ENCODE data around the gene GRIP2. TPM values are rescaled to one million over a fixed set of nuclear protein-coding genes. Genes with fewer than 3 reads are reported as not detected.

GRIP2 gene
- total and polyA plus RNA-seq, 12 donors = 0.09 to 2.5 (median 1.1) TPM

GRCh38 chr3:14522129-14522691, 17.9 kb downstream of the GRIP2 start:
- Histone ChIP-seq H3K4me1 (replicated peaks in 1 of 2) (peaks cover 0 to 14% of the 10 kb centered on the region in 2 donors), H3K4me3 (no peak overlapping the region), H3K27me3 (no peaks in the 10 kb centered on the region), H3K9me3 (replicated peaks in 1 of 3) (no peaks in the 10 kb centered on the region), H3K36me3 (replicated peaks in 1 of 2) (no peaks in the 10 kb centered on the region), H3K27ac (no peak overlapping the region)
- WGBS, 4 donors = 60 to 69% (median 67%) methylated on average over 10 to 16 of the region's 16 CpGs
- peak in 1 of 7 donors; percentile 11 for DNase-seq
- intact Hi-C loops (cut with DNase I) = no loop called here
- TF ChIP-seq POLR2A (IDR thresholded peaks at IDR 0.05) (no peak), CTCF (IDR thresholded peaks at IDR 0.05) (no peak)

GRCh38 chr3:14521611-14522010, 18.5 kb downstream of the GRIP2 start:
- DNase-seq = peak in 1 of 7 donors; percentile 8
- H3K27ac ChIP-seq = no peak overlapping the region
- no peaks in the 10 kb centered on the region for H3K27me3 ChIP-seq
- intact Hi-C loops (cut with DNase I) = no loop called here
- peaks cover 0 to 12% of the 10 kb centered on the region in 2 donors for H3K4me1 ChIP-seq (replicated peaks in 1 of 2)
- TF ChIP-seq POLR2A (IDR thresholded peaks at IDR 0.05) (no peak), CTCF (IDR thresholded peaks at IDR 0.05) (no peak)
- no peak overlapping the region for H3K4me3 ChIP-seq
- H3K36me3 ChIP-seq (replicated peaks in 1 of 2) = no peaks in the 10 kb centered on the region
- 83 to 91% (median 85%) methylated on average over 6 to 12 of the region's 12 CpGs for WGBS, 4 donors
- H3K9me3 ChIP-seq (replicated peaks in 1 of 3) = no peaks in the 10 kb centered on the region

- intact Hi-C loops (cut with DNase I) = no loop called here
- Histone ChIP-seq H3K4me1 (replicated peaks in 1 of 2) (peaks cover 0 to 6% of the 10 kb centered on the region in 2 donors), H3K9me3 (replicated peaks in 1 of 3) (no peaks in the 10 kb centered on the region), H3K27me3 (no peaks in the 10 kb centered on the region), H3K4me3 (no peak overlapping the region), H3K27ac (no peak overlapping the region), H3K36me3 (replicated peaks in 1 of 2) (no peaks in the 10 kb centered on the region)
- DNase-seq = peak in 1 of 7 donors; percentile 1
- WGBS, 4 donors = 90 to 96% (median 91%) methylated on average over 8 of the region's 8 CpGs
- TF ChIP-seq CTCF (IDR thresholded peaks at IDR 0.05) (no peak), POLR2A (IDR thresholded peaks at IDR 0.05) (no peak)
Measured at GRCh38 chr3:14520967-14521366, 19.2 kb downstream of the GRIP2 start.

GRCh38 chr3:14520149-14520548, 20.0 kb downstream of the GRIP2 start:
- H3K9me3 ChIP-seq (replicated peaks in 1 of 3) = no peaks in the 10 kb centered on the region
- peak in 1 of 7 donors; percentile 1 for DNase-seq
- H3K4me1 ChIP-seq (replicated peaks in 1 of 2) = no peaks in the 10 kb centered on the region
- no peak for TF ChIP-seq CTCF (IDR thresholded peaks at IDR 0.05)
- TF ChIP-seq POLR2A (IDR thresholded peaks at IDR 0.05) = no peak
- H3K27me3 ChIP-seq = no peaks in the 10 kb centered on the region
- no peak overlapping the region for H3K4me3 ChIP-seq
- WGBS, 4 donors = 87 to 92% (median 89%) methylated on average over 11 to 15 of the region's 15 CpGs
- intact Hi-C loops (cut with DNase I) = no loop called here
- no peak overlapping the region for H3K27ac ChIP-seq
- H3K36me3 ChIP-seq (replicated peaks in 1 of 2) = no peaks in the 10 kb centered on the region
